Measurements from ENCODE around the gene DRICH1.

DNA sequence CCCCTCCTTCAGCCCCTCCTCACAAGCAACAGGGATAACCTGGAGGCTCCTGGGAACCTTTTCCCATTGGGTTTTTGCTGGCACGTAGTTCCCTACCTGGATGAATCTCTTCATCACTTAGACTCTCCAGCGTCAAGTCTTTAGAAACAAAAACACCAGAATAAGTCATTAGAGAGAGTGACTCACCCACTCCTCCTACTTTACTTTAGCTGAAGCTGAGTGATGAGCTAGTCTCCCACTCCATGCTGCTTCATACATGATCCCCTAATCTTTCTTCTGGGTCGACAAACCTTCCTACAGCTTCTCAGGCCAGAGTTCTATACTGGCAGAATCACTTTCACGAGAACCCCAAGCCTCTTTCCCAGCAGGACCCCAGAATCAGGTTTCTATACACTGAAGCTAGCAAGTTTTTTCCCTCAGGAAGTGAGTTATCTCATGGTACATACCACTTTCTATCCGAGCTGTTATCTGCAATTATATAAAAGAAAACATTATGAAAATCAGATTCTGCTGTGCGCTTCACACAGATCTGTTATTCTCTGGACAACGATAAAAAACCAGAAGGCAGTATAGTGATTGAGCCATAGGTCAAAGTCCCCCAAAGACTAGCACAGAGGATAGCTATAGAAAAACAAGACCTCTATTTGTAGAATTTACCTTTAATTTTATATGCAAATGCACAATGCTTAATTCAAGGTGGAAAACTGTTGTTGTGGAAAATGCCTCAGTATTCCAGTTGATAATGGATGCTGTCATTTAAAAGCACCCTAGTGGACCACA, 18.7 kb downstream of the DRICH1 start:
- TF ChIP-seq ELF4 (CRISPR knock-in tag; IDR thresholded peaks at IDR 0.05; ENCODE audit: low read depth): no peak
- TF ChIP-seq, protein P1, sequence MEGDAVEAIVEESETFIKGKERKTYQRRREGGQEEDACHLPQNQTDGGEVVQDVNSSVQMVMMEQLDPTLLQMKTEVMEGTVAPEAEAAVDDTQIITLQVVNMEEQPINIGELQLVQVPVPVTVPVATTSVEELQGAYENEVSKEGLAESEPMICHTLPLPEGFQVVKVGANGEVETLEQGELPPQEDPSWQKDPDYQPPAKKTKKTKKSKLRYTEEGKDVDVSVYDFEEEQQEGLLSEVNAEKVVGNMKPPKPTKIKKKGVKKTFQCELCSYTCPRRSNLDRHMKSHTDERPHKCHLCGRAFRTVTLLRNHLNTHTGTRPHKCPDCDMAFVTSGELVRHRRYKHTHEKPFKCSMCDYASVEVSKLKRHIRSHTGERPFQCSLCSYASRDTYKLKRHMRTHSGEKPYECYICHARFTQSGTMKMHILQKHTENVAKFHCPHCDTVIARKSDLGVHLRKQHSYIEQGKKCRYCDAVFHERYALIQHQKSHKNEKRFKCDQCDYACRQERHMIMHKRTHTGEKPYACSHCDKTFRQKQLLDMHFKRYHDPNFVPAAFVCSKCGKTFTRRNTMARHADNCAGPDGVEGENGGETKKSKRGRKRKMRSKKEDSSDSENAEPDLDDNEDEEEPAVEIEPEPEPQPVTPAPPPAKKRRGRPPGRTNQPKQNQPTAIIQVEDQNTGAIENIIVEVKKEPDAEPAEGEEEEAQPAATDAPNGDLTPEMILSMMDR (IDR thresholded peaks at IDR 0.05): no peak
- TF ChIP-seq JUN (CRISPR knock-in tag; IDR thresholded peaks at IDR 0.05): no peak
- no peak for TF ChIP-seq TEAD4 (CRISPR knock-in tag; IDR thresholded peaks at IDR 0.05)
- TF ChIP-seq, protein P2, sequence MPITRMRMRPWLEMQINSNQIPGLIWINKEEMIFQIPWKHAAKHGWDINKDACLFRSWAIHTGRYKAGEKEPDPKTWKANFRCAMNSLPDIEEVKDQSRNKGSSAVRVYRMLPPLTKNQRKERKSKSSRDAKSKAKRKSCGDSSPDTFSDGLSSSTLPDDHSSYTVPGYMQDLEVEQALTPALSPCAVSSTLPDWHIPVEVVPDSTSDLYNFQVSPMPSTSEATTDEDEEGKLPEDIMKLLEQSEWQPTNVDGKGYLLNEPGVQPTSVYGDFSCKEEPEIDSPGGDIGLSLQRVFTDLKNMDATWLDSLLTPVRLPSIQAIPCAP (CRISPR knock-in tag; IDR thresholded peaks at IDR 0.05): no peak
- TF ChIP-seq, protein P3, sequence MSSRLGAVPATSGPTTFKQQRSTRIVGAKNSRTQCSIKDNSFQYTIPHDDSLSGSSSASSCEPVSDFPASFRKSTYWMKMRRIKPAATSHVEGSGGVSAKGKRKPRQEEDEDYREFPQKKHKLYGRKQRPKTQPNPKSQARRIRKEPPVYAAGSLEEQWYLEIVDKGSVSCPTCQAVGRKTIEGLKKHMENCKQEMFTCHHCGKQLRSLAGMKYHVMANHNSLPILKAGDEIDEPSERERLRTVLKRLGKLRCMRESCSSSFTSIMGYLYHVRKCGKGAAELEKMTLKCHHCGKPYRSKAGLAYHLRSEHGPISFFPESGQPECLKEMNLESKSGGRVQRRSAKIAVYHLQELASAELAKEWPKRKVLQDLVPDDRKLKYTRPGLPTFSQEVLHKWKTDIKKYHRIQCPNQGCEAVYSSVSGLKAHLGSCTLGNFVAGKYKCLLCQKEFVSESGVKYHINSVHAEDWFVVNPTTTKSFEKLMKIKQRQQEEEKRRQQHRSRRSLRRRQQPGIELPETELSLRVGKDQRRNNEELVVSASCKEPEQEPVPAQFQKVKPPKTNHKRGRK (CRISPR knock-in tag; IDR thresholded peaks at IDR 0.05; ENCODE audit: borderline replicate concordance): no peak
- TF ChIP-seq, protein P4, sequence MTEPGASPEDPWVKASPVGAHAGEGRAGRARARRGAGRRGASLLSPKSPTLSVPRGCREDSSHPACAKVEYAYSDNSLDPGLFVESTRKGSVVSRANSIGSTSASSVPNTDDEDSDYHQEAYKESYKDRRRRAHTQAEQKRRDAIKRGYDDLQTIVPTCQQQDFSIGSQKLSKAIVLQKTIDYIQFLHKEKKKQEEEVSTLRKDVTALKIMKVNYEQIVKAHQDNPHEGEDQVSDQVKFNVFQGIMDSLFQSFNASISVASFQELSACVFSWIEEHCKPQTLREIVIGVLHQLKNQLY (CRISPR knock-in tag; IDR thresholded peaks at IDR 0.05): no peak
